ENCODE results near the gene GPC3. TPM values are rescaled to one million over a fixed set of nuclear protein-coding genes. Genes with fewer than 3 reads are reported as not detected.

GPC3 gene
- total and polyA plus RNA-seq, 2 of the 4 experiments (the other 2 are of a cell fraction) = not detected

DNA sequence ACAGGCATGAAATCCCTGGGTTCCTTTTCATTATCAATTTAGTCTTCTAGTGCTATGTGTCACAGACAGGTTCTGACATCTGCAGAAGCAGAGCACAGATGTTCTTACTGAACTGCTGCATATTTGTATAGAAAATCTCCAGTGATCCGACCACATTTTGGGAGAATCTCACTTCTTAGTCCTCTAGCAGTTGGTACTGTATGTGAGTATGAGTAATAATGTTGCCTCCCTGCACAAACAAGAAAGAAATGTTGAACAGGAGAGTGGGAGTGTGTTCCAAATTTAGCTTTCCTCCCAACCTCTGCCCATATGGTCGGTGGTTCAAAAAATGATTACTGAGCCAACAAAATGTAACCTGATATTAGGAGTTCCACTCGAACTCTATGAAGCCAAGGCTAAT lies 404.8 kb downstream of the GPC3 start:
- no peaks in the 10 kb centered on the region for H3K36me3 ChIP-seq (ENCODE audit: control insufficient read depth, insufficient read depth, low read length)
- no peak overlapping the region for H4K5ac ChIP-seq (ENCODE audit: low read depth, low read length)
- H4K91ac ChIP-seq (ENCODE audit: insufficient read depth, low read depth, low read length) = no peak overlapping the region
- no peak overlapping the region for H3K4ac ChIP-seq (ENCODE audit: low read depth, low read length)
- no peak overlapping the region for H3K4me2 ChIP-seq (ENCODE audit: low read depth, low read length)
- no peak overlapping the region for H4K8ac ChIP-seq (ENCODE audit: low read depth in 2 of 2, low read length in 2 of 2)
- CTCF ChIA-PET = no interaction called here
- no peak overlapping the region for H3K27ac ChIP-seq (ENCODE audit: insufficient read depth, low read length)
- intact Hi-C loops (cut with micrococcal nuclease) = no loop called here
- no peak overlapping the region for H3K56ac ChIP-seq (ENCODE audit: extremely low read depth, insufficient read depth, low read length)
- H2AK9ac ChIP-seq (replicated peaks; ENCODE audit: low read depth, low read length, poor library complexity) = no peak overlapping the region
- no peak overlapping the region for H2AFZ ChIP-seq (replicated peaks; ENCODE audit: low read length, poor library complexity)
- H3K9me1 ChIP-seq (ENCODE audit: insufficient read depth, low read length) = no peaks in the 10 kb centered on the region
- no peaks in the 10 kb centered on the region for H3K4me1 ChIP-seq (ENCODE audit: control insufficient read depth, insufficient read depth, low read length)
- no TSS peak for BruUV-seq (replicated peaks)
- dilution Hi-C loops (cut with HindIII; ENCODE audit: low sequenced_read_pairs, unreplicated experiment) = no loop called here
- no peak for ATAC-seq (ENCODE audit: low read depth)
- no peak overlapping the region for H3K14ac ChIP-seq (replicated peaks; ENCODE audit: low read depth, low read length)
- no peak overlapping the region for H3K23ac ChIP-seq (ENCODE audit: low read depth, low read length)
- no peak overlapping the region for H3K18ac ChIP-seq (ENCODE audit: low read depth, low read length)
- no peaks in the 10 kb centered on the region; the same call in 1 of the 2 replicates for H3K27me3 ChIP-seq (ENCODE audit: control insufficient read depth, insufficient read depth, low read length)
- WGBS, 2 experiments (ENCODE audit: extremely low coverage in 2 of 2, insufficient read length in 1 of 2) = no CpG with 5 or more reads among the region's 3 CpGs
- in situ Hi-C loops (cut with MboI; ENCODE audit: low sequenced_read_pairs) = no loop called here
- POLR2A ChIA-PET (ENCODE audit: unreplicated experiment) = no interaction called here
- H2BK15ac ChIP-seq (ENCODE audit: low read depth, low read length) = no peak overlapping the region
- no peak overlapping the region for H3K4me3 ChIP-seq (ENCODE audit: insufficient read depth, low read depth, low read length)
- no peaks in the 10 kb centered on the region for H3K79me1 ChIP-seq (ENCODE audit: low read depth in 1 of 2, low read length in 2 of 2)
- no peak overlapping the region for H2BK20ac ChIP-seq (ENCODE audit: low read depth, low read length)
- H3K9ac ChIP-seq (ENCODE audit: low read depth, low read length) = no peak overlapping the region
- no peaks in the 10 kb centered on the region for H3K9me3 ChIP-seq (ENCODE audit: control insufficient read depth, insufficient read depth, low read length)
- no peak for DNase-seq
- TF ChIP-seq MXI1 (IDR thresholded peaks at IDR 0.05; ENCODE audit: borderline replicate concordance, low read depth, low read length) (no peak), NFE2L2 (IDR thresholded peaks at IDR 0.05; ENCODE audit: low read depth, low read length) (no peak), RAD21 (IDR thresholded peaks at IDR 0.05; ENCODE audit: low read length) (no peak), CHD1 (IDR thresholded peaks at IDR 0.05; ENCODE audit: low read depth, low read length) (no peak), MAFK (IDR thresholded peaks at IDR 0.05; ENCODE audit: low read depth, low read length) (no peak), SMC3 (IDR thresholded peaks at IDR 0.05; ENCODE audit: low read depth, low read length) (no peak), CEBPB (IDR thresholded peaks at IDR 0.05; ENCODE audit: low read depth, low read length) (no peak), MAZ (IDR thresholded peaks at IDR 0.05; ENCODE audit: borderline replicate concordance, low read depth, low read length) (no peak)
- TF ChIP-seq, protein P1, sequence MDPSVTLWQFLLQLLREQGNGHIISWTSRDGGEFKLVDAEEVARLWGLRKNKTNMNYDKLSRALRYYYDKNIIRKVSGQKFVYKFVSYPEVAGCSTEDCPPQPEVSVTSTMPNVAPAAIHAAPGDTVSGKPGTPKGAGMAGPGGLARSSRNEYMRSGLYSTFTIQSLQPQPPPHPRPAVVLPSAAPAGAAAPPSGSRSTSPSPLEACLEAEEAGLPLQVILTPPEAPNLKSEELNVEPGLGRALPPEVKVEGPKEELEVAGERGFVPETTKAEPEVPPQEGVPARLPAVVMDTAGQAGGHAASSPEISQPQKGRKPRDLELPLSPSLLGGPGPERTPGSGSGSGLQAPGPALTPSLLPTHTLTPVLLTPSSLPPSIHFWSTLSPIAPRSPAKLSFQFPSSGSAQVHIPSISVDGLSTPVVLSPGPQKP (IDR thresholded peaks at IDR 0.05; ENCODE audit: borderline replicate concordance, low read depth, low read length) = no peak
- TF ChIP-seq, protein P2, sequence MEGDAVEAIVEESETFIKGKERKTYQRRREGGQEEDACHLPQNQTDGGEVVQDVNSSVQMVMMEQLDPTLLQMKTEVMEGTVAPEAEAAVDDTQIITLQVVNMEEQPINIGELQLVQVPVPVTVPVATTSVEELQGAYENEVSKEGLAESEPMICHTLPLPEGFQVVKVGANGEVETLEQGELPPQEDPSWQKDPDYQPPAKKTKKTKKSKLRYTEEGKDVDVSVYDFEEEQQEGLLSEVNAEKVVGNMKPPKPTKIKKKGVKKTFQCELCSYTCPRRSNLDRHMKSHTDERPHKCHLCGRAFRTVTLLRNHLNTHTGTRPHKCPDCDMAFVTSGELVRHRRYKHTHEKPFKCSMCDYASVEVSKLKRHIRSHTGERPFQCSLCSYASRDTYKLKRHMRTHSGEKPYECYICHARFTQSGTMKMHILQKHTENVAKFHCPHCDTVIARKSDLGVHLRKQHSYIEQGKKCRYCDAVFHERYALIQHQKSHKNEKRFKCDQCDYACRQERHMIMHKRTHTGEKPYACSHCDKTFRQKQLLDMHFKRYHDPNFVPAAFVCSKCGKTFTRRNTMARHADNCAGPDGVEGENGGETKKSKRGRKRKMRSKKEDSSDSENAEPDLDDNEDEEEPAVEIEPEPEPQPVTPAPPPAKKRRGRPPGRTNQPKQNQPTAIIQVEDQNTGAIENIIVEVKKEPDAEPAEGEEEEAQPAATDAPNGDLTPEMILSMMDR (conservative IDR thresholded peaks at IDR 0.05; ENCODE audit: low read depth, low read length) = no peak
- H2BK5ac ChIP-seq (ENCODE audit: low read depth, low read length, poor library complexity, severe bottlenecking) = no peak overlapping the region
- H2BK120ac ChIP-seq (ENCODE audit: low read depth, low read length) = no peak overlapping the region
- H2AK5ac ChIP-seq (ENCODE audit: low read depth, low read length) = no peak overlapping the region
- no peaks in the 10 kb centered on the region for H4K20me1 ChIP-seq (ENCODE audit: insufficient read depth, low read length)

All from IMR-90 (cell line).